ENCODE results near the gene IRF2BPL. TPM values are rescaled to one million over a fixed set of nuclear protein-coding genes. Genes with fewer than 3 reads are reported as not detected.

Gene IRF2BPL
- total RNA-seq, 6 experiments from 2014 or later = 11.7 to 18.1 (median 13.7) TPM

GRCh38 chr14:77032844-77033621 lies 4.5 kb upstream of the IRF2BPL start:
- intact Hi-C loops (cut with DNase I) = no loop called here
- no peaks in the 10 kb centered on the region for H3K27me3 ChIP-seq
- H3K4me3 ChIP-seq = peak overlapping the region; percentile 46 to 65 (median 65)
- peak; percentile 46 to 70 (median 64) for ATAC-seq
- TF ChIP-seq POLR2A (IDR thresholded peaks at IDR 0.05) = peak; percentile 76
- TF ChIP-seq, protein P1, sequence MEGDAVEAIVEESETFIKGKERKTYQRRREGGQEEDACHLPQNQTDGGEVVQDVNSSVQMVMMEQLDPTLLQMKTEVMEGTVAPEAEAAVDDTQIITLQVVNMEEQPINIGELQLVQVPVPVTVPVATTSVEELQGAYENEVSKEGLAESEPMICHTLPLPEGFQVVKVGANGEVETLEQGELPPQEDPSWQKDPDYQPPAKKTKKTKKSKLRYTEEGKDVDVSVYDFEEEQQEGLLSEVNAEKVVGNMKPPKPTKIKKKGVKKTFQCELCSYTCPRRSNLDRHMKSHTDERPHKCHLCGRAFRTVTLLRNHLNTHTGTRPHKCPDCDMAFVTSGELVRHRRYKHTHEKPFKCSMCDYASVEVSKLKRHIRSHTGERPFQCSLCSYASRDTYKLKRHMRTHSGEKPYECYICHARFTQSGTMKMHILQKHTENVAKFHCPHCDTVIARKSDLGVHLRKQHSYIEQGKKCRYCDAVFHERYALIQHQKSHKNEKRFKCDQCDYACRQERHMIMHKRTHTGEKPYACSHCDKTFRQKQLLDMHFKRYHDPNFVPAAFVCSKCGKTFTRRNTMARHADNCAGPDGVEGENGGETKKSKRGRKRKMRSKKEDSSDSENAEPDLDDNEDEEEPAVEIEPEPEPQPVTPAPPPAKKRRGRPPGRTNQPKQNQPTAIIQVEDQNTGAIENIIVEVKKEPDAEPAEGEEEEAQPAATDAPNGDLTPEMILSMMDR (IDR thresholded peaks at IDR 0.05) = peak in 1 of 4 donors; percentile 6
- H3K9me3 ChIP-seq = no peaks in the 10 kb centered on the region
- DNase-seq = peak; percentile 89 to 96 (median 94)
- H3K27ac ChIP-seq = peak overlapping the region; percentile 99 to 100 (median 99)
- H3K4me1 ChIP-seq = peaks cover 0 to 66% (median 30%) of the 10 kb centered on the region in 4 donors
- no peaks in the 10 kb centered on the region for H3K36me3 ChIP-seq
- 2% methylated on average over 19 of the region's 50 CpGs for WGBS (ENCODE audit: insufficient coverage, low coverage, low lambda C conversion rate, missing lambda C conversion rate)

GRCh38 chr14:77032491-77032843 lies 4.0 kb upstream of the IRF2BPL start:
- no peaks in the 10 kb centered on the region for H3K9me3 ChIP-seq
- peak overlapping the region; percentile 99 to 100 (median 99) for H3K27ac ChIP-seq
- DNase-seq (no peak), ATAC-seq (peak; percentile 0 to 21 (median 13))
- intact Hi-C loops (cut with DNase I) = no loop called here
- H3K4me1 ChIP-seq = peaks cover 0 to 62% (median 26%) of the 10 kb centered on the region in 4 donors
- no peak for TF ChIP-seq POLR2A (IDR thresholded peaks at IDR 0.05)
- TF ChIP-seq, protein P1 (IDR thresholded peaks at IDR 0.05) = no peak
- H3K4me3 ChIP-seq = peak overlapping the region in 2 of 3 donors; percentile 65
- no peaks in the 10 kb centered on the region for H3K36me3 ChIP-seq
- no peaks in the 10 kb centered on the region for H3K27me3 ChIP-seq
- 31% methylated on average over 2 of the region's 12 CpGs for WGBS (ENCODE audit: insufficient coverage, low coverage, low lambda C conversion rate, missing lambda C conversion rate)

- no peaks in the 10 kb centered on the region for H3K9me3 ChIP-seq
- H3K36me3 ChIP-seq = no peaks in the 10 kb centered on the region
- no peak for ATAC-seq
- H3K27ac ChIP-seq = peak overlapping the region; percentile 99 to 100 (median 99)
- TF ChIP-seq, protein P1 (IDR thresholded peaks at IDR 0.05) = no peak
- H3K4me1 ChIP-seq = peaks cover 0 to 57% (median 23%) of the 10 kb centered on the region in 4 donors
- no peak for DNase-seq
- WGBS (ENCODE audit: insufficient coverage, low coverage, low lambda C conversion rate, missing lambda C conversion rate) = 31% methylated on average over 8 of the region's 8 CpGs
- peak overlapping the region in 1 of 3 donors; percentile 65 for H3K4me3 ChIP-seq
- intact Hi-C loops (cut with DNase I) = no loop called here
- no peaks in the 10 kb centered on the region for H3K27me3 ChIP-seq
Observed at GRCh38 chr14:77031759-77032490, 3.4 kb upstream of the IRF2BPL start.

- peak; percentile 19 to 39 (median 32) for ATAC-seq
- intact Hi-C loops (cut with DNase I) = loop anchor here in 1 of 2 donors (10.0 kb wide), 1 partner anchor 73 kb away; no protein-coding TSS in a partner anchor
- Histone ChIP-seq H3K36me3 (no peaks in the 10 kb centered on the region), H3K27ac (peak overlapping the region; percentile 100), H3K9me3 (no peaks in the 10 kb centered on the region), H3K27me3 (no peaks in the 10 kb centered on the region), H3K4me3 (peak overlapping the region; percentile 64 to 92 (median 73)), H3K4me1 (peaks cover 0 to 68% (median 28%) of the 10 kb centered on the region in 4 donors)
- TF ChIP-seq POLR2A (IDR thresholded peaks at IDR 0.05) = peak; percentile 68
- TF ChIP-seq, protein P1 (IDR thresholded peaks at IDR 0.05) = no peak
- peak; percentile 79 to 87 (median 80) for DNase-seq
- 0% methylated on average over 7 of the region's 81 CpGs for WGBS (ENCODE audit: insufficient coverage, low coverage, low lambda C conversion rate, missing lambda C conversion rate)
Observed at GRCh38 chr14:77027538-77028383, 747 bp downstream of the IRF2BPL start.
